Measurements from ENCODE around the gene EFCAB9. TPM values are rescaled to one million over a fixed set of nuclear protein-coding genes. Genes with fewer than 3 reads are reported as not detected.

EFCAB9 gene
- total and polyA plus RNA-seq, 2 of the 8 experiments (the other 6 are each of a cell fraction or from before 2014, with no cell fraction given): not detected

DNA sequence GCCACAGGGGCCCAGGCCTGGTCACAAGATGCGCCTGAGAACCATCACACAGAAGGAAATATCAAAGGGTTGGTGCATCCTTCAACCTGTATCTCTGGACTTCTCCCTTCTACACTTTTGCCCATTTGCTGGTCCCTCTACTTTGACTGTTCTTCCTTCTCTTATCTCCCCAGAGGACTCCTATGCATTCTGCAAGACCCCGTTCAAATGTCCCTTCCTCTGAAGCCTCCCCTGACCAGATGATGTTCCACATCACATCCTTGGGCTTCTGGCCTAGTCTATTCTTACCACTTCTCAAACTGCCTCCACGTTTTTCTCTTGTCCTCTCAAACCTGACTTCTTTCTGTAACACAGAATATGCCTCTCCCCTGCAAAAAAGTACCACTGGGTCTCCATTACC is 40.3 kb upstream of the EFCAB9 start:
- Histone ChIP-seq H2BK15ac (ENCODE audit: low read length) (no peak overlapping the region), H3K79me2 (ENCODE audit: control insufficient read depth in 1 of 2, insufficient read depth in 2 of 2, low read length in 2 of 2) (no peaks in the 10 kb centered on the region), H3K4me3 (ENCODE audit: extremely low read depth in 1 of 4, insufficient read depth in 2 of 4, low read depth in 3 of 4, low read length in 4 of 4) (no peak overlapping the region), H3K9me3 (ENCODE audit: insufficient read depth in 2 of 2, low read depth in 1 of 2, low read length in 1 of 2) (no peaks in the 10 kb centered on the region), H3K18ac (ENCODE audit: extremely low read depth, low read length) (no peak overlapping the region), H4K20me1 (replicated peaks in 1 of 2; ENCODE audit: control insufficient read depth in 1 of 2, insufficient read depth in 2 of 2, low read length in 2 of 2) (peaks cover 0 to 4% of the 10 kb centered on the region in 2 experiments), H3K4ac (replicated peaks; ENCODE audit: insufficient read length, low read depth, low read length) (no peak overlapping the region), H2BK20ac (ENCODE audit: low read length) (no peak overlapping the region), H3K9ac (replicated peaks in 1 of 4; ENCODE audit: extremely low read depth in 1 of 4, low read depth in 3 of 4, low read length in 3 of 4) (no peak overlapping the region), H2BK12ac (ENCODE audit: low read depth, low read length) (no peak overlapping the region), H2AK5ac (ENCODE audit: low read depth, low read length) (no peak overlapping the region), H3K14ac (ENCODE audit: insufficient read length) (no peak overlapping the region), H3K79me1 (ENCODE audit: low read depth, low read length) (no peaks in the 10 kb centered on the region), H2BK5ac (ENCODE audit: low read depth, low read length) (no peak overlapping the region), H3K23ac (ENCODE audit: insufficient read length) (no peak overlapping the region), H4K5ac (ENCODE audit: insufficient read length, low read depth, low read length) (no peak overlapping the region), H2AFZ (ENCODE audit: low read length) (no peak overlapping the region), H3K36me3 (ENCODE audit: control insufficient read depth in 2 of 4, insufficient read depth in 4 of 4, low read length in 3 of 4) (no peaks in the 10 kb centered on the region), H2BK120ac (replicated peaks; ENCODE audit: low read depth, low read length) (no peak overlapping the region), H3K23me2 (ENCODE audit: low read depth, low read length) (no peaks in the 10 kb centered on the region), H3K4me1 (replicated peaks in 1 of 4; ENCODE audit: control insufficient read depth in 3 of 4, insufficient read depth in 4 of 4, low read length in 3 of 4) (no peaks in the 10 kb centered on the region), H4K8ac (ENCODE audit: extremely low read depth, insufficient read depth, low read length) (no peak overlapping the region), H3K27ac (ENCODE audit: low read depth, low read length) (no peak overlapping the region), H3K56ac (replicated peaks; ENCODE audit: insufficient read length, low read depth, low read length) (no peak overlapping the region), H3K4me2 (ENCODE audit: insufficient read depth in 1 of 2, low read depth in 2 of 2, low read length in 2 of 2) (no peak overlapping the region), H3K27me3 (replicated peaks in 1 of 4; ENCODE audit: control insufficient read depth in 3 of 4, extremely low read depth in 1 of 4, insufficient read depth in 3 of 4, low read length in 3 of 4) (no peaks in the 10 kb centered on the region), H4K91ac (replicated peaks; ENCODE audit: insufficient read length, low read length) (no peak overlapping the region)
- 93% methylated on average over 3 of the region's 3 CpGs; no CpG with 5 or more reads in 1 of the 2 experiments for WGBS, 2 experiments (ENCODE audit: extremely low coverage in 1 of 2, insufficient coverage in 1 of 2, insufficient read length in 1 of 2, insufficient replicate concordance in 2 of 2, low coverage in 1 of 2, low lambda C conversion rate in 2 of 2, missing lambda C conversion rate in 1 of 2)
- FAIRE-seq (no peak), DNase-seq (ENCODE audit: low read depth in 1 of 2, low spot score in 2 of 2) (no peak)
- ChIA-PET CTCF (ENCODE audit: partially characterized antibody) (interaction anchor here (0.8 to 1.2 kb wide), 2 partner anchors 8 to 19 kb away, joined by 3 read pairs; no protein-coding TSS in a partner anchor), POLR2A (ENCODE audit: partially characterized antibody) (no interaction called here)
- TF ChIP-seq ASH2L (IDR thresholded peaks at IDR 0.05; ENCODE audit: low read length): no peak
- no peak for TF ChIP-seq NRF1 (IDR thresholded peaks at IDR 0.05; ENCODE audit: low read depth, low read length)
- no peak for TF ChIP-seq FOSL1 (IDR thresholded peaks at IDR 0.05; ENCODE audit: insufficient read depth, low read depth, low read length)

Data from H1 (cell line).